Neural cell (in vitro differentiated cells): Measurements from ENCODE around the gene CXorf49B.
"Not testable (repeated sequence)": the region's sequence is repeated elsewhere in the genome, so short reads cannot be mapped to it uniquely, and the experiment has no call there.

Source experiments
- EP300 ChIP-seq: fragments of 450-650 bp; conservative IDR thresholded peaks from 2 replicates; pipeline ENCODE4 v1.6.1; 2014; ENCODE audit warnings: antibody characterized with exemption, mild to moderate bottlenecking, moderate library complexity; ENCODE audit not compliant: poor library complexity, severe bottlenecking
- EZH2 ChIP-seq: fragments of 200-600, 300-800 bp; shearing (Covaris generic), sonication (generic); IDR thresholded peaks from 2 replicates; pipeline ENCODE4 v1.6.1; 2014; ENCODE audit warnings: antibody characterized with exemption, low read length, borderline replicate concordance, mild to moderate bottlenecking; ENCODE audit not compliant: insufficient read depth, poor library complexity, severe bottlenecking
- MXI1 ChIP-seq: fragments of 450-650 bp; conservative IDR thresholded peaks from 2 replicates; pipeline ENCODE4 v1.6.1; 2014; ENCODE audit warnings: antibody characterized with exemption, mild to moderate bottlenecking; ENCODE audit not compliant: poor library complexity, severe bottlenecking
- POLR2AphosphoS5 ChIP-seq: IDR thresholded peaks from 2 replicates; pipeline ENCODE4 v1.6.1; 2012
- RAD21 ChIP-seq: fragments of 450-650 bp; conservative IDR thresholded peaks from 2 replicates; pipeline ENCODE4 v1.6.1; 2014; ENCODE audit warnings: antibody characterized with exemption, mild to moderate bottlenecking, moderate library complexity
- SMC3 ChIP-seq: fragments of 450-650 bp; conservative IDR thresholded peaks from 2 replicates; pipeline ENCODE4 v1.6.1; 2014; ENCODE audit warnings: antibody characterized with exemption, mild to moderate bottlenecking, moderate library complexity; ENCODE audit not compliant: poor library complexity
- TAF1 ChIP-seq: IDR thresholded peaks from 2 replicates; pipeline ENCODE4 v1.6.1; 2012; ENCODE audit warnings: low read depth
- TF ChIP-seq, protein P1 (sequence below): fragments of 450-650 bp; IDR thresholded peaks from 2 replicates; pipeline ENCODE4 v1.5.1; 2014; ENCODE audit warnings: antibody characterized with exemption, mild to moderate bottlenecking, moderate library complexity; ENCODE audit not compliant: poor library complexity, severe bottlenecking
- TF ChIP-seq, protein P2 (sequence below): IDR thresholded peaks from 2 replicates; pipeline ENCODE4 v1.6.1; 2012; ENCODE audit warnings: borderline replicate concordance

DNA sequence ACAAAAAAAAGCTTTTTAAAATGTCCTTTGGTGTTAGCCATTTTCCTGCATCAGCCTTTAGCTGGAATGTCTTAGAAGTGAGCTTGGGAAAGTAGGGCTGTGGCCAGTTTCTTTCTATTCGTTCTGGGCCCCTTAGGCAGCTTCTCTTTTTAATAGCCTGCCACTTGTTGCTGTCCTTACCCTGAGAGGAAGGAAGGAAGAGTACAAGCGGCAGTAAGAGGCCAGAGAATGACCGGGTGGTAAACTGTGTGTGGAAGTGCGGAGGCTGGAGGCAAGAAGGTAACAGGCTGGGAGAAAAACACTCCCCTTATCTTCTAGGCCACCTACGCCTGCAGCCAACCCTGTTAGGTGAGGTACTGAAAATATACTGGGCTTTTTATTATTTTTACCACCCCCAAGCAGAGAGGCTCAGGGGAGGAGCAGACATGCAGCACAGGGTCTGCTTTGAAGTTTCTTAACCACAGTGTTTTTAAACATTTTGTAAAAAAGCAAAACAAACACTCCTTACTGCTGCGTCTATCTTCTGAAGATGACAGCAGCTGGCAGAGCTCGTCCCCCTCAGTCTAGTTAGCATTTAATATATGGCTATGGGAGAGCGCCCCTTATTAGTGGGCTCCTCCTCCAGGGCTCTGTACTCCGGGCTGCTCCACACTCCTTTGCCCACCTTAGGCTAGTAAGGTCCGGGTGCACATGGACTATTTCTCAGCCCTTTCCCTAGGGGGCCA, 19.2 kb downstream of the CXorf49B start:
- TF ChIP-seq, protein P1, sequence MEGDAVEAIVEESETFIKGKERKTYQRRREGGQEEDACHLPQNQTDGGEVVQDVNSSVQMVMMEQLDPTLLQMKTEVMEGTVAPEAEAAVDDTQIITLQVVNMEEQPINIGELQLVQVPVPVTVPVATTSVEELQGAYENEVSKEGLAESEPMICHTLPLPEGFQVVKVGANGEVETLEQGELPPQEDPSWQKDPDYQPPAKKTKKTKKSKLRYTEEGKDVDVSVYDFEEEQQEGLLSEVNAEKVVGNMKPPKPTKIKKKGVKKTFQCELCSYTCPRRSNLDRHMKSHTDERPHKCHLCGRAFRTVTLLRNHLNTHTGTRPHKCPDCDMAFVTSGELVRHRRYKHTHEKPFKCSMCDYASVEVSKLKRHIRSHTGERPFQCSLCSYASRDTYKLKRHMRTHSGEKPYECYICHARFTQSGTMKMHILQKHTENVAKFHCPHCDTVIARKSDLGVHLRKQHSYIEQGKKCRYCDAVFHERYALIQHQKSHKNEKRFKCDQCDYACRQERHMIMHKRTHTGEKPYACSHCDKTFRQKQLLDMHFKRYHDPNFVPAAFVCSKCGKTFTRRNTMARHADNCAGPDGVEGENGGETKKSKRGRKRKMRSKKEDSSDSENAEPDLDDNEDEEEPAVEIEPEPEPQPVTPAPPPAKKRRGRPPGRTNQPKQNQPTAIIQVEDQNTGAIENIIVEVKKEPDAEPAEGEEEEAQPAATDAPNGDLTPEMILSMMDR = not testable (repeated sequence)
- TF ChIP-seq EP300, MXI1, RAD21, TAF1, POLR2AphosphoS5, EZH2, SMC3: not testable (repeated sequence)
- TF ChIP-seq, protein P2, sequence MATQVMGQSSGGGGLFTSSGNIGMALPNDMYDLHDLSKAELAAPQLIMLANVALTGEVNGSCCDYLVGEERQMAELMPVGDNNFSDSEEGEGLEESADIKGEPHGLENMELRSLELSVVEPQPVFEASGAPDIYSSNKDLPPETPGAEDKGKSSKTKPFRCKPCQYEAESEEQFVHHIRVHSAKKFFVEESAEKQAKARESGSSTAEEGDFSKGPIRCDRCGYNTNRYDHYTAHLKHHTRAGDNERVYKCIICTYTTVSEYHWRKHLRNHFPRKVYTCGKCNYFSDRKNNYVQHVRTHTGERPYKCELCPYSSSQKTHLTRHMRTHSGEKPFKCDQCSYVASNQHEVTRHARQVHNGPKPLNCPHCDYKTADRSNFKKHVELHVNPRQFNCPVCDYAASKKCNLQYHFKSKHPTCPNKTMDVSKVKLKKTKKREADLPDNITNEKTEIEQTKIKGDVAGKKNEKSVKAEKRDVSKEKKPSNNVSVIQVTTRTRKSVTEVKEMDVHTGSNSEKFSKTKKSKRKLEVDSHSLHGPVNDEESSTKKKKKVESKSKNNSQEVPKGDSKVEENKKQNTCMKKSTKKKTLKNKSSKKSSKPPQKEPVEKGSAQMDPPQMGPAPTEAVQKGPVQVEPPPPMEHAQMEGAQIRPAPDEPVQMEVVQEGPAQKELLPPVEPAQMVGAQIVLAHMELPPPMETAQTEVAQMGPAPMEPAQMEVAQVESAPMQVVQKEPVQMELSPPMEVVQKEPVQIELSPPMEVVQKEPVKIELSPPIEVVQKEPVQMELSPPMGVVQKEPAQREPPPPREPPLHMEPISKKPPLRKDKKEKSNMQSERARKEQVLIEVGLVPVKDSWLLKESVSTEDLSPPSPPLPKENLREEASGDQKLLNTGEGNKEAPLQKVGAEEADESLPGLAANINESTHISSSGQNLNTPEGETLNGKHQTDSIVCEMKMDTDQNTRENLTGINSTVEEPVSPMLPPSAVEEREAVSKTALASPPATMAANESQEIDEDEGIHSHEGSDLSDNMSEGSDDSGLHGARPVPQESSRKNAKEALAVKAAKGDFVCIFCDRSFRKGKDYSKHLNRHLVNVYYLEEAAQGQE = not testable (repeated sequence)
